GM21447 (cell line): ENCODE measurements around the gene CCSER2.

Source experiments
- ATAC-seq: cut with Tn5 transposase; IDR thresholded peaks from one replicate; pipeline ENCODE4 v1.9.1; 2021; ENCODE audit not compliant: unreplicated experiment

The CCSER2 gene

DNA sequence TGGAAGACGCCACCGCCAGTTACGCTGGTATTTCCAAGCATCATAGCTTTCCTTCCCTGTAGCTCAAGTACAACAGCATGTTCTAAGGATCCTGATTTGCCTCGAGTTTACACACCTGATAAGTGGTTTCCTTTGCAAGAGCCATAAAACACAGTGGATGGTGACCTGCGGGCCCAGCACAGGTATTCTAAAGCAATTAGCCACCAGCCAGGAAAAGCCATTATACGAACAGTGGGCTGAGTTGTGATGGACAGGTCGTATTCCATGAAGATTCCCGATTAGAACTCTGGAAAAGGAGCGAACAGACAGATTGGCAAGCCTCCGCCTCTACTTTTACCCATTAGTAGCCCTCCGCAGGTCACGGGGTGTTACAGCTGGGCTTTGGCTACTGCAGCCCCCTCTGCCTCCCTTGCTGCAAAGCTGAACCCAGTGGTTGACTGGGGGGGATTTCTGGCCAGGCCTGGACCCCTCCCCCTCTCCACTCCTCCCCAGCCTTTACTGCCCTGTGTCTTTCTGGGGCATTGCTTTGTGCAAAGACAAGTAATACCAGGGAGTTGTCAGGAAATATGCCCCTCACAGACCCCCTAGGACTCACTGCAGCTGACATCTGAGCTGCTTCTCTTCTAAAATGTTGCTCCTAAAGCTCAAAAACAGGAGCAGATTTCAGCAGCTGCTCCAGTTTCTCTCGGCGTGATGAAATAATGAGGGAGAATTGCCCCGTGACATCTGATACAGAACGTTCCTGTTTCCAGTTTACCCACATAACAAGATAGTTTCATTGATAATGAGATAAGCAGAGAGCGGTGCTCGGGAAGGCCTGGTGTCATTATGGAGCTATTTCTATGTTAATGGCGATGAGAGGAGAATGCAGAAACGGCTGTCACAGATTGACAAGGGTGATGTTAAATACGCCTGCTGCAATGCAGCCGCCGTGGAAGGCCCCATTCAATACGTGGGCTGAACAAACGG, 214.4 kb downstream of the CCSER2 start:
- ATAC-seq, result no peak

DNA sequence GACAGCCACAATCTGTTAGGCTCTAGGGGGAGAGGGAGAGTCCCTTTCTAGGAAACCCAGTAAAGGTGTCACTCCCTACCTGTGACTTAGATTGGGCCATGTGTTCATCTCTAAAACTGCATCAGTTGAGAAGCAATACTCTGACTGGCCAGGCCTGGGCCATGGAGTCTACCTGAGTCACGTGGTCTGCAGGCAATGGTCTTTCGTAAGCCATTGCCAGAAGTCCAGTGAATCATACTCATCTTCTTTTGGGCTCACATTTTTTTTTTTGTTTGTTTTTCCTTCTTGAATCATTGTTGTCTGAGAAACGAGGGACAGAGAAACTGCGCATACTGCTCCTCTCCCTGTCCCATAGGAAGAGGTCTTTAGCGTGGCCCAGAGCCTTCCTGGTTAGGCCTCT, 215.6 kb downstream of the CCSER2 start:
- no peak for ATAC-seq

DNA sequence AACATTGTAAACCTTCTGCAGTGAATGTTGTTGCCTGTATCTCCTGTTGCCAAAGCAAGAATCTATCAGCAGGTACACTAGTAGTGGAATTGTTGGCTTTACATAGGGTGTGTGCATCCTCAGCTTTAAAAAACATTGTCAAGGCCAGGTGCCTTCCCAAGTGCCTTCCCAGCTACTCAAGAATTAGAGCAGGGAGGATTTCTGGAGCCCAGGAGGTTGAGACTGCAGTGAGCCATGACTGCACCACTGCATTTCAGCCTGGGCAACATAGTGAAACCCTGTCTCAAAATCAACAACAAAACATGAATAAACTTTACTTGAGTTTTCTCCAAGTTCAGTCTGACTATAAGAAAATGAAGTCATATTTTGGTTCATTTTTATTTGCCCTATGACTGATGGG, 217.3 kb downstream of the CCSER2 start:
- no peak for ATAC-seq

DNA sequence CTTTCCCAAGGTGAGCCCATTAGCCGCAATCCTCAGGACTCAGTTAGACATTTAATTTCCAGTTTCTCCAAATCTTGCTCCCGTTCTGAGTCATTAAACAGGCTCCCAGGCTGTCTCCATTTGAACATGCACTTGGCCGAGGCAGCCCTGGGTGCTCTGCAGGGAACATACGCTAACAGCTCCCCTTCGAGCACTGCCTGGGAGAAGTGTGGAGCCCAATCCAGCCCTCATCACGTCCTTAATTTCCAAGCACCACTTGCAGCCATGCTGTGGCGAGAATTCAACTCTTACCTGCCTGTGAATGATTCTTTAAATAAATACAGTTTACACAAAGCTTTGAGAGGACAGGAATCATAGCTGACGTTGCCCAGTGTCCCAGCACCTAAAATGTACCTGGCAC, 218.2 kb downstream of the CCSER2 start:
- ATAC-seq, result no peak

DNA sequence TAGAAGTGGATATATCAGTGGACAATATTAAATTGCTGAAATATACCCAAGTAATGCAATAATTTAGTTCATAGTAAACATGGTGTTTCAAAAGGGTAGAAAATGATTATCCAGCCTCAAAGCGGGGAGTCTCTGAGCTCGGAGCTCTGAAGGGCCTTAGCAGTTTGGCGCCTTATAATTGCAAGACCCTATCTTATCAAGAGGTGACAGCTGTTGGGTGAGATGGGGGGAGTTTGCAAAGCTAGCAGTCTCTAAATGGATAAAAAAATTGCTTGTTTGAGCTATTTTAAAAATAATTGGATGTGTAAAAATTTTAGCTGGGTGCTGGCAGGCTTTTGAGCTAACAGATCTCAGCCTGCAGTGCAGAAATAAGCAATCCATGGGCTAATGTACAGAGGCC, 219.2 kb downstream of the CCSER2 start:
- ATAC-seq, result no peak

DNA sequence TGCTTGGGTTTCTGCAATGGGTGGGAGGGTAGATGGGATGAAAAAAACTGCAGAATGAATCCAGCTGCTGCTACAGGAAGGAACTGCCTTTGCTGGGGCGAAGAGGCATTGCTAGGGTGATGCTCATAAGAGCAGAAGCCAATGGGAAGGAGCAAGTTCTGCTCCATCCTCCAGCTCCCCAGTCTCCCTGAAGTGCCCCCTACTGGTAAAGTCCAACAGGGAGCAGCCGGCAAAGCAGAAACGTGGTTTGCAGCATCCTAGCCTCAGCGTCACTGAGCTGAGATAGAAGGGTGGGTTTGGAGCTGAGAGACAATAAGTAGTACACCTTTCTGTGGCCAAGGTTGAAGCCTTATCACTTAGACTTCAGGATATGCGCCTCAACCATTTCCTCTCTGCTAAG, 220.5 kb downstream of the CCSER2 start:
- ATAC-seq, result no peak

DNA sequence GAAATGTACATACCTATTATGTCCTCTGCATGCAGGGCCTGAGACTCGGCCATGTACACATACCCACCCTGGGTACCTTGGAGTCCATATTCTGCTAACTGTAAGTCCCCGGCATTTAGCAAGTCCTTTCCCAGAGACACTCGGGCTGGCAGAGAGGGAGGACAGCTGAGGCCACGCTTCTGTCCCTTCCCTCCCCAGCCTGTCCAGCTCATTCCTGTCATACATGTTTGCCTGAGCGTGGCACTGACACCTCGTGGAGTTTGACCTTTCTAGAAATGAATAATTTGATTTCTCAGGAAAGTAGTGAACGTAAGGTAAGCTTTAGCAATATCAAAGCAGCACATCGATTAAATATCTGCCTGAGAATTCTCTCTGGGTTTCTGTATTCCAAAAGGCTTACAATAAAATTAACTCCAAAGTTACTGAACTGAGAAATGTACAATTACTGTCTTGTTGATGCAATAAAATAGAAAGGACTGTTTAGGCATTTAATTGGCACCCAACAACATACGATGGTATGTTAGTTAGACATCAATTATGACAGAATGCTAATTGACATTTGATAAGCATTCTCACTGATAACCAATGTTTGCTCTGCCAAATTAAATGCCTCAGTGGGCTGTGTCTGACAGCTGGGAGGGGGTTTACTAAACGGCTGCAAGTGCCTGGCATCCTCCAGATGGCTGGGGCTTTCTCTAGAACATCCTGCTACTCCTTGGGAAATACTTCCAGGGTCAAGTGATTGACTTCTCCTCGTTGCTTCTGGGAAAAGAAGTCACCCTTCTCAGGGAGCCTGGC, 221.2 kb downstream of the CCSER2 start:
- ATAC-seq, result no peak

DNA sequence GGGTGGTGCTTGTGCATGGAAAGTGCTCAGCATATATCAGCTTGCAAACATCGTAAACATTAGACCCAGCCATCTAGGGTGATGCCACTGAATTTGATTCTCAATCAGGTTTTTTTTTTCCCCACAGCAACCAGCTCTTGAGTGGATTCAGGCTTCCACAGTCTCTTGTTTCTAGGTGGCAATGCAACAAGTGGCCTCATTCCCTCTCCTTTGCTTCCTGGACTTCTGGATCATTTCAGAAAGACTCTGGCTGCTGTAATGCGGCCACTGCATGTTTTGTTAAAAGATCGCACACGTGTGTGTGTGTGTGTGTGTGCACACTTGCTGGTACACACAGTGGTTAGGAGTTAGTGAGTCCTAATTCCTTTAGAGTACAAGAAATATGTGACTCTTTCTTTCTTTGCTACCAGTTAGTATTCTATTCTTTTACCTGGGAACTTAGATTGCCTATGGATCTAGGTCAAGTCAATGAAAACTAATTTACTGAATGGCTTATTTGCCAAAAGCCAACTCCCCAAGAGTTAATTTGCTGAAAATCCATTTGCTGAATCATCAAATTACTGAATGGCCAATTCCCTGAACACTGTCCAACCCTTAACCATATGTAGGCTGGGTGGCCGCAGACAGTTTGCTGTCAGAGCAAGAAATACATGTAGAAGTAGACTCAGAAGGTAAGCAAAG, 222.5 kb downstream of the CCSER2 start:
- ATAC-seq, result no peak

DNA sequence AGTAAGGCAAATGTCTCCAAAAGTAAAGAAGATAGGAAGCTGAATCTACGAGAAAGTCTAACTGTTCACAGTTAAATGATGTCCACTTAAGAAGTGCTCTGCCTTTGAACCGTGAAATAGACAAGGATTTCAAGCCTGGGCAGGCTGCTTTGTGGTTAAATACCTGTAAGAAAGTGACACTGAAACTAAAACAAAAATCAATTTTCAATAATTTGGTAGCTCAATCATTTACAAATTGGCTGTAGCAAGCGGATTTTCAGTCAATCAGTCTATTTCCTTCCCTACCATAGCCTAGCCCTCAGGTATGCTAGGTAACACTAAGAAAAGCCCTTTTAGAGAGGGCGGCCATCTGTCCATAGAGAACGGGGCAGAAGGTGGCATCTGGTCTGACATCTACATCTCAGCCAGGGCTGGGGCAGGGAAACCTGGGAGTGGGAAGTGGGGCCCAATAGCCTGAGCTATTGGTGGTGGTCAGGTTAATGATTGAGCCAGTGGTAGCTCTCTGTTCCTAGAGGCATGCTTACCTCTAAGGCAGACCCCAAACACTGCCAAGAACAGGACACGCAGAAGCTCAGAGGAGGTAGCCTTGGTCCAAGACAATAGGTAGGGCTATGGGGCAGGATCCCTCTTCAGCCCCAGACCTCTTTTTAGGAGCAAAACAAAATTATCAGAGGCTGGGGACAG, 223.2 kb downstream of the CCSER2 start:
- no peak for ATAC-seq

DNA sequence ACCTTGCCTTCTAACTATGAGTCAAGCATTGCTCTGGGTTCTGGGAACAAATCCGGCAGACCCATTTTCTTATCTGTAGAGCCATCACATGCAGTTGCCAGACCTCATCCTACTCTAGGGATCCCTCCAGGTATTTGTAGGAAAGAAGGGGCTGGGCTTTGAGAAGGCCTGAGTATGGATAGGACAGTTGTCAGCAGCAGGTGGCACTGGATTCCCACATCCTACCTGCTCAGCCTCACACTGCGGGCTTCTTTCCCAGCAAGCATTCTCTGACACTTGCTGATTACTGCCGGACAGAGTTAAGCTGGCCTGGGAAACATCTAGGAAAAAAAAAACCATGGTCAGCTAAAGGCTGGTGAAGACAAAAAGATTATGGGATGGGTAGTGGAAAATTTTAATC, 224.1 kb downstream of the CCSER2 start:
- no peak for ATAC-seq

DNA sequence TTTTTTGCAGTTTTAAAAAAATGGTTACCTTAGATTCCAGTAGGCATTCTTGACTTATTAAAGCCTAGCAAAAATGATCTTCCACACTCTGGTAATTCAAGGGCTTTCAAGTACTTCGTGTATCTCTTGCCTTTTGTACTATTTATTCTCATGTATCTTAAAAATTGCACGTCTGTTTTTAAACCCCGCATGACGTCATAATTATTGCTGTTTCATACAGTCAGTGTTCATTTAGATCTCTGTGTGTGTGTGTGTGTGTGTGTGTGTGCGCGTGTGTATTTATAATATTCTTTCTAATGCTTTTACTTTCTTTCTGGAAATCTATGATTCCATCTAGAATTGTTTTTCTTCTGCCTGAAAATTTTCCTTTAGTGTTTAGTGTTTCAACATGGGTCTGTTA, 234.2 kb downstream of the CCSER2 start:
- ATAC-seq, result no peak

DNA sequence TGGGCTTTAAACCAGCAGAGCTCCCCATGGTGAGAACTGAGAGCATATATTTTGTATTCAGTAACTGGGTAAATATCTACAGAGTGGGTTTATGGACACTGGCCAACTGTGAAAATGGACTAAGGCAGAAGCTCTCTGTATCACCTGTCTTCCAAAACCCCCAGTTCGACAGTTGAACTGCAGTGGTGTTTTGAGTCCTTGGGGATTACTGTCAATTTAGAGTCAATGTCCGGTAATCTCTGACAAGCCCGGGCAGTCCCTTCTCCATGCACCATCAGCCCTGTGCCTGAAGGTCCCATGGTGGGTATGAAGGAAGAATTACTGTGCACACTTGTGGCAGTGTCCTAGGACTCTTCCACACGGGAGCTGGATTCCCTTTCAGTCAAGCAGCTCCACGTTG, 235.0 kb downstream of the CCSER2 start:
- peak; percentile 86 for ATAC-seq

DNA sequence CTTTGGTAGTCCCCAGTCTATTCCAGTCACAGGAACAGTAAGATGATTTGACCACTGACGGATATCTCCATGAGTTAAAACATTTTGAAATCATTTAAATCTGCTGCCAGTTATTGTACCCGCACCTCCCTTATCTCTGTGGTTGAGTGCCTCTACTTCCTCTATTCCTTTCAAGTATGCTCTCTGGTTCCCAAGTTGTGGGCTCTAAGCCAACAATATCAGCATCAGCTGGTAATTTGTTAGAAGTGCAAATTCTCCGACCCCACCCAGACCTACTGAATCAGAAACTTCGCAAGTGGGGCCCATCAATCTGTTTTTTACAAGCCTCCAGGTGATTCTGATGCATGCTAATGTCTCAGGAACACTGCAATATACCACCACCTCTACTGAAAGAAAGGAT, 235.5 kb downstream of the CCSER2 start:
- ATAC-seq, result peak; percentile 62

DNA sequence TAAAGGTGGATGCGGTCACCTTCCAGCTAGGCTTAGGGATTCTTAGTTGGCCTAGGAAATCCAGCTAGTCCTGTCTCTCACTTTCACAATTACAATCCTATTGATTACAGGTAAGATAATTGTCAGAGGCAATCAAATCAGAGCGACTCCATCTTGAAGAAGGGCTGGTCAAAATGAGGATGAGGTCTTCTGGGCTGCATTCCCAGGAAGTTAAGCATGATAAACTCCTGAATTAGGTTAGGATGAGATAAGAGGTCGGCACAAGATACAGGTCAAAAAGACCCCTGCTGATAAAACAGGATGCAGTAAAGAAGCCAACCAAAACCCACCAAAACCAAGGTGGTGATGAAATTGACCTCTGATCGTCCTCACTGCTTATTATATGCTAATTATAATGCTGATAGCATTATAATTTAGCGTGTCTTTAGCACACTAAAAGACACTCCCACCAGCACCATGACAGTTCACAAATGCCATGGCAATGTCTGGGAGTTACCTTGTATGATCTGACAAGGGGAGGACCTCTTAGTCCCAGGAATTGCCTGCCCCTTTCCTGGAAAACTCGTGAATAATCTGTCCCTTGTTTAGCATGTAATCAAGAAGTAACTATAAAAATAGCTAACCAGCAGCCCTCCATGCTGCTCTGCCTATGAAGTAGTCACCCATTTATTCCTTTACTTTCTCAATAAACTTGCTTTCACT, 237.6 kb downstream of the CCSER2 start:
- no peak for ATAC-seq

DNA sequence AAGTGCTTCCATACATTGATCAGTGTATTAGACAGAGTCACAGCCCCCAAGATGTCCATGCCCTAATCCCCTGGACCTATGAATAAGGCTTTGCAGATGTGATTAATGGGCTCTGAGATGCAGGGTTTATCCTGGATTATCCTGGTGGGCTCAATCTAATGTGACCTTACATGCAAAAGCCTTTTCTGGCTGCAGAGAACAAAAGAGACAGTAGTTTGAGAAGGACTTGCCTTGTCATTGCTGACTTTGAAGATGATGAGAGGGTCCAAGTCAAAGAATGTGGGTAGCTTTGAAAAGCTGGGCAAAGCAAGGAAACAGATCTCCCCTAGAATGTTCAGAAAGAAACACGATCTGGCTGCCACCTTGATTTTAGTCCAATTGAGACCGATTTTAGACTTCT, 238.7 kb downstream of the CCSER2 start:
- no peak for ATAC-seq
